Smooth muscle cell (in vitro differentiated cells): Measurements from ENCODE around the gene MICOS13. TPM values are rescaled to one million over a fixed set of nuclear protein-coding genes. Genes with fewer than 3 reads are reported as not detected.

ENCODE experiments used
- DNase-seq: peaks from one replicate; lab custom pipeline; 2025; ENCODE audit not compliant: unreplicated experiment; lab: John Stamatoyannopoulos, UW
- H2AFZ ChIP-seq: fragments of 200-600 bp; sonication (generic); 2 replicates; pipeline ENCODE4 v1.6.0; 2016; ENCODE audit warnings: antibody characterized with exemption, low read depth, mild to moderate bottlenecking
- H3F3A ChIP-seq: fragments of 200-600 bp; sonication (generic); 2 replicates; pipeline ENCODE4 v1.6.0; 2017; ENCODE audit warnings: antibody characterized with exemption, low read depth
- H3K27ac ChIP-seq: fragments of 200-600 bp; sonication (generic); 2 replicates; pipeline ENCODE4 v1.5.1; 2016; ENCODE audit warnings: low read depth, mild to moderate bottlenecking
- H3K27me3 ChIP-seq: fragments of 200-600 bp; sonication (generic); 2 replicates; pipeline ENCODE4 v1.6.1; 2016; ENCODE audit warnings: low read depth, mild to moderate bottlenecking
- H3K36me3 ChIP-seq: fragments of 200-600 bp; sonication (generic); 2 replicates; pipeline ENCODE4 v1.5.1; 2016; ENCODE audit warnings: low read depth
- H3K4me1 ChIP-seq: fragments of 200-600 bp; sonication (generic); 2 replicates; pipeline ENCODE4 v1.5.1; 2016; ENCODE audit warnings: low read depth
- H3K4me2 ChIP-seq: fragments of 200-600 bp; sonication (generic); 2 replicates; pipeline ENCODE4 v1.6.0; 2016; ENCODE audit warnings: mild to moderate bottlenecking
- H3K4me3 ChIP-seq: fragments of 200-600 bp; sonication (generic); 2 replicates; pipeline ENCODE4 v1.5.1; 2016; ENCODE audit warnings: mild to moderate bottlenecking
- H3K79me2 ChIP-seq: fragments of 200-600 bp; sonication (generic); 2 replicates; pipeline ENCODE4 v1.6.0; 2016; ENCODE audit warnings: low read depth, mild to moderate bottlenecking
- H3K9ac ChIP-seq: fragments of 200-600 bp; sonication (generic); 2 replicates; pipeline ENCODE4 v1.6.0; 2016; ENCODE audit warnings: low read depth
- H3K9me3 ChIP-seq: fragments of 200-600 bp; sonication (generic); replicated peaks from 2 replicates; pipeline ENCODE4 v1.5.1; 2016; ENCODE audit warnings: low read depth
- H4K20me1 ChIP-seq: fragments of 200-600 bp; sonication (generic); 2 replicates; pipeline ENCODE4 v1.6.0; 2016; ENCODE audit warnings: low read depth
- CTCF ChIP-seq: fragments of 200-600 bp; sonication (generic); IDR thresholded peaks from 2 replicates; pipeline ENCODE4 v1.5.1; 2017; ENCODE audit warnings: borderline replicate concordance, mild to moderate bottlenecking, antibody characterized with exemption; ENCODE audit not compliant: insufficient read depth, poor library complexity, severe bottlenecking
- WGBS: methylation state at CpG from one replicate; pipeline ENCODE4 v1.1.7; 2016; ENCODE audit warnings: low lambda C conversion rate; 5-methylcytosine and 5-hydroxymethylcytosine counted together
- polyA plus RNA-seq: library from polyadenylated mRNA; unstranded; fragments of >200 nt; fragmentation: Nextera tagmentation; extraction: Ambion mirVana; gene quantifications from 2 replicates; pipeline ENCODE4 v1.2.1, GENCODE V29; 2016
- total RNA-seq: library from RNA; depleted of rRNA; stranded (reverse); fragments of >200 nt; gene quantifications from 2 replicates; pipeline ENCODE4 v1.2.3, GENCODE V29; 2014

MICOS13 gene
- total and polyA plus RNA-seq, 2 experiments from 2014 or later, result 45.2 to 151 TPM

DNA sequence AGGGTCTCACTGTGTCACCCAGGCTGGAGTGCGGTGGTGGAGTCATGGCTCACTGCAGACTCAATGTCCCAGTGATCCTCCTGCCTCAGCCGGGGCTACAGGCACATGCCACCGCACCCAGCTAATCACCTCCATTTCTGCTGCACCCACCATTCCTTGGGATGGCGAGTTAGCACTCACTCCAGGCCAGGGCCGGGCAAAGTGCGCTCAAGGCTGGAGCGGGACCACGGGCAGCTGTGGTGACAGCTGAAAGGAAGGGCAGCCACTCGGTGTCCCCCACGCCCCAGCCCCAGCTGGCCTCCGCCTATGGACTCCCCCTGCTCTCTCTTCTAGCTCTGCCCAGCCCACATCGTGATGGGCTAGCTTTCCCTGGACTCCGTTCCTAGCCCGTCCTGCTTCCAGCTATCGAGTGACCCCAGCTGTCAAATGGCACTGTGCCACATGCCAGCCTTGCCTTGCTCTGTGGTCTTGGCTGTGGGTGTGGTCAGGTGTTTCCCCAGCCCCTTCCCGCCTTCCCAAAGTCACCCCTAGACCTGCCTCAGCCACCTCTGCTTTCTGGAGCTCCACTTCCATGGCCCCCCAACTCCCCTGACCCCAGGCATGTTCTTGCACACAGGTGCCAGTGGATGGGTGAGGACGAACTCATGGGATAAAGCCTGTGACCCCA is 4.1 kb downstream of the MICOS13 start:
- no peak for TF ChIP-seq CTCF
- Histone ChIP-seq H4K20me1 (no peaks in the 10 kb centered on the region), H3K27ac (no peak overlapping the region), H2AFZ (no peak overlapping the region), H3F3A (no peaks in the 10 kb centered on the region), H3K4me2 (no peak overlapping the region), H3K79me2 (peaks cover 10% of the 10 kb centered on the region), H3K9me3 (no peaks in the 10 kb centered on the region), H3K4me3 (no peak overlapping the region), H3K36me3 (no peaks in the 10 kb centered on the region), H3K4me1 (no peaks in the 10 kb centered on the region), H3K9ac (no peak overlapping the region), H3K27me3 (no peaks in the 10 kb centered on the region)
- WGBS, result 93% methylated on average over 14 of the region's 17 CpGs
- DNase-seq, result no peak

- Histone ChIP-seq H3K27me3 (no peaks in the 10 kb centered on the region), H4K20me1 (no peaks in the 10 kb centered on the region), H3K4me3 (no peak overlapping the region), H3K9me3 (no peaks in the 10 kb centered on the region), H3K36me3 (no peaks in the 10 kb centered on the region), H2AFZ (no peak overlapping the region), H3K9ac (no peak overlapping the region), H3K4me1 (no peaks in the 10 kb centered on the region), H3K27ac (no peak overlapping the region), H3F3A (no peaks in the 10 kb centered on the region), H3K4me2 (no peak overlapping the region), H3K79me2 (peaks cover 8% of the 10 kb centered on the region)
- TF ChIP-seq CTCF, result no peak
- DNase-seq, result no peak
- 91% methylated on average over 5 of the region's 5 CpGs for WGBS
Observed at GRCh38 chr19:5674714-5675113, 5.6 kb downstream of the MICOS13 start.

- no peaks in the 10 kb centered on the region for H3K4me1 ChIP-seq
- no peaks in the 10 kb centered on the region for H3F3A ChIP-seq
- no peak overlapping the region for H2AFZ ChIP-seq
- no peak for TF ChIP-seq CTCF
- 100% methylated on average over 1 of the region's 1 CpG for WGBS
- H3K4me2 ChIP-seq, result no peak overlapping the region
- no peaks in the 10 kb centered on the region for H3K9me3 ChIP-seq
- no peak overlapping the region for H3K9ac ChIP-seq
- no peak overlapping the region for H3K27ac ChIP-seq
- H3K79me2 ChIP-seq, result no peaks in the 10 kb centered on the region
- H4K20me1 ChIP-seq, result no peaks in the 10 kb centered on the region
- H3K36me3 ChIP-seq, result no peaks in the 10 kb centered on the region
- DNase-seq, result no peak
- no peaks in the 10 kb centered on the region for H3K27me3 ChIP-seq
- no peak overlapping the region for H3K4me3 ChIP-seq
Observed at GRCh38 chr19:5673752-5674151, 6.6 kb downstream of the MICOS13 start.
